Vagina (tissue), 2 donors: Measurements from ENCODE around the gene ATAD1. TPM values are rescaled to one million over a fixed set of nuclear protein-coding genes. Genes with fewer than 3 reads are reported as not detected.

Experiments used
- DNase-seq, 2 donors: peaks; one replicate each; pipeline ENCODE4 v3.0.0-alpha.2; 2017; ENCODE audit errors: extremely low spot score in 2 of 2
- H3K27ac ChIP-seq: fragments of 200-600 bp; sonication (generic); one replicate; pipeline ENCODE4 v1.5.1; 2019
- H3K27me3 ChIP-seq: fragments of 200-600 bp; sonication (generic); one replicate; pipeline ENCODE4 v1.5.1; 2019
- H3K36me3 ChIP-seq, 2 donors: fragments of 200-600 bp; sonication (generic); one replicate each; pipeline ENCODE4 v1.5.1; 2017 to 2019
- H3K4me1 ChIP-seq: fragments of 200-600 bp; sonication (generic); one replicate; pipeline ENCODE4 v1.5.1; 2019
- H3K4me3 ChIP-seq, 2 donors: fragments of 200-600 bp; sonication (generic); 1 replicate in 1 of 2; 2 replicates in 1 of 2; pipeline ENCODE4 v1.5.1; 2016 to 2019
- H3K9me3 ChIP-seq: fragments of 200-600 bp; sonication (generic); one replicate; pipeline ENCODE4 v1.5.1; 2019
- CTCF ChIP-seq, 3 experiments: fragments of 450-650 bp in 2 of 3; fragments of 200-600 bp in 1 of 3; sonication (generic) in 1 of 3; IDR thresholded peaks; one replicate each; pipeline ENCODE4 v1.5.1; 2017 to 2019; ENCODE audit warnings: antibody characterized with exemption in 3 of 3, mild to moderate bottlenecking in 2 of 3, moderate library complexity in 2 of 3
- POLR2A ChIP-seq, 2 donors: fragments of 450-650 bp; IDR thresholded peaks; one replicate each; pipeline ENCODE4 v1.6.1; 2017; ENCODE audit warnings: antibody characterized with exemption in 2 of 2, mild to moderate bottlenecking in 2 of 2, moderate library complexity in 2 of 2
- POLR2AphosphoS5 ChIP-seq, 2 donors: sonication (generic); formaldehyde crosslinking; IDR thresholded peaks; one replicate each; pipeline ENCODE4 v1.9.0; 2017; ENCODE audit warnings: antibody characterized with exemption in 2 of 2, mild to moderate bottlenecking in 2 of 2, low read depth in 1 of 2; ENCODE audit not compliant: insufficient read depth in 1 of 2
- intact Hi-C: fragments of 100-400 bp; cut with DNase I; formaldehyde crosslinking; loops from one replicate; pipeline ENCODE4 v1.15.1; 2023
- total RNA-seq: library from RNA; depleted of rRNA; stranded (reverse); fragments of >200 nt; gene quantifications from one replicate; pipeline ENCODE4 v1.2.3, GENCODE V29; 2016

Gene ATAD1
- total RNA-seq, 1 donor from 2014 or later: 44.7 TPM

DNA sequence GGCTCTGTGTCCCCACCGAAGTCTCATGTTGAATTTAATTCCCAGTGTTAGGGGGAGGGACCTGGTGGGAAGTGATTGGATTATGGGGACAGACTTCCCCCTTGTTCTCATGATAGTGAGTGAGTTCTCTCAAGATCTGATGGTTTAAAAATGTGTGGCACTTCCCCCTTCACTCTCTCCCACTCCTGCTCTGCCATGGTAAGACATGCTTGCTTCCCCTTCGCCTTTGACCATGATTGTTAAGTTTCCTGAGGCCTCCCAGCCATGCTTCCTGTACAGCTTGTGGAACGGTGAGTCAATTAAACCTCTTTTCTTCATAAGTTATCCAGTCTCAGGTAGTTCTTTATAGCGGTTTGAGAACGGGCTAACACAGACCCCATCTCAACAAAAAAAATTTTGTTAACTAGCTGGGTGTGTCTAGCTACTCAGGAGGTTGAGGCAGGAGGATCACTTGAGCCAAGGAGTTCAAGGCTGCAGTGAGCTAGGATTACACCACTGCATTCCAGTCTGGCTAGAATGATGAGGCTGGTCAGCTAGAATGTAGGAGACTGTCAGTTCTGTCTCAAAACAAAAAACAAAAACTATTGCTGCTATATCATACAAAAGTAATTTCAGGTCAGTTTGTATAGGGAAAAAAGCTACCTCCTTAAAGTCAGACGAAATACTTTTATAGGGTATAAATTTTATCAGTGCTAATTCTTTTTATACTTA is 57.7 kb downstream of the ATAD1 start:
- Histone ChIP-seq H3K9me3 (no peaks in the 10 kb centered on the region), H3K4me3 (no peak overlapping the region), H3K4me1 (no peaks in the 10 kb centered on the region), H3K27me3 (no peaks in the 10 kb centered on the region), H3K27ac (no peak overlapping the region), H3K36me3 (peaks cover 0 to 22% of the 10 kb centered on the region in 2 donors)
- intact Hi-C loops: no loop called here
- no peak for DNase-seq
- TF ChIP-seq POLR2A (IDR thresholded peaks at IDR 0.05): no peak
- no peak for TF ChIP-seq POLR2AphosphoS5 (IDR thresholded peaks at IDR 0.05; ENCODE audit: insufficient read depth in 1 of 2, low read depth in 1 of 2)
- TF ChIP-seq CTCF (IDR thresholded peaks at IDR 0.05): no peak

DNA sequence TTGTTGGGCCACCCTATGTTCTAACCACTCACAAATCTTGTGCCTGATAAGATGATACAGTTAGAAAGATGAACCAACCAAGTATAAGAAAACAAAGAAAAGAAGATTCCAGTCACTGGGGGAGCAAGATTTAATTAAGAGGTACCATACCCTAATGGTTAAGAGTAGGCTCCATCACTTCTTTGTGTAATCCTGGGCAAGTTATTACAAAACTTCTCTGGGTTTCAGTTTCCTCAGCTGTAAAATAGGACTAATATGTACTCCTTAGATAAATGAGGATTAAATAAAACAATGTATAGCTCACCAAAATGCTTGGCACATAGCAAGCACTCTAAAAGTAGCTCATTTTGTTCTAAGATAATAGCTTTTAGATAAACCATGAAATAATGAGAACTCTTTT is 58.5 kb downstream of the ATAD1 start:
- Histone ChIP-seq H3K27ac (no peak overlapping the region), H3K27me3 (no peaks in the 10 kb centered on the region), H3K36me3 (peaks cover 0 to 24% of the 10 kb centered on the region in 2 donors), H3K4me3 (no peak overlapping the region), H3K4me1 (no peaks in the 10 kb centered on the region), H3K9me3 (no peaks in the 10 kb centered on the region)
- no peak for DNase-seq
- intact Hi-C loops: no loop called here
- TF ChIP-seq CTCF (IDR thresholded peaks at IDR 0.05) (no peak), POLR2AphosphoS5 (IDR thresholded peaks at IDR 0.05; ENCODE audit: insufficient read depth in 1 of 2, low read depth in 1 of 2) (no peak), POLR2A (IDR thresholded peaks at IDR 0.05) (no peak)

DNA sequence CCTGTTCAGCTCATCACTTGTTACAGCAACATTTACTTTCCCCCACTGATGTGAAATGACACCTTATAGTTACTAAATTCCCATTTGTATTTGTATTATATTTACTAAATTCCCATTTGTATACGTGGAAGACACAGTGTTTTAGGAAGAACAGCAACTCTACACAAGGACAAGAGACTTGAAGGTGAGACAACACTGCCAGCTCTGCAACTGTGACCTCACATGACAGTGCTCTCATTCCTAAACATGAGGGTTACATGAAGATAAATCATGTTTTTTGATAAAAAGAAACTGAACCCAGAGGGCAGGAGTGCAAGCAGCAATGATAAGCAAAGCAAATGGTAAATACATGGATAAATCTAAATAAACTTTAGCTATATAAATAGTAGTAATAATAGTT is 60.3 kb downstream of the ATAD1 start:
- no peak for DNase-seq
- TF ChIP-seq CTCF (IDR thresholded peaks at IDR 0.05) (no peak), POLR2AphosphoS5 (IDR thresholded peaks at IDR 0.05; ENCODE audit: insufficient read depth in 1 of 2, low read depth in 1 of 2) (no peak), POLR2A (IDR thresholded peaks at IDR 0.05) (no peak)
- Histone ChIP-seq H3K27me3 (no peaks in the 10 kb centered on the region), H3K27ac (no peak overlapping the region), H3K4me1 (no peaks in the 10 kb centered on the region), H3K36me3 (peaks cover 0 to 30% of the 10 kb centered on the region in 2 donors), H3K9me3 (no peaks in the 10 kb centered on the region), H3K4me3 (no peak overlapping the region)
- intact Hi-C loops: no loop called here

DNA sequence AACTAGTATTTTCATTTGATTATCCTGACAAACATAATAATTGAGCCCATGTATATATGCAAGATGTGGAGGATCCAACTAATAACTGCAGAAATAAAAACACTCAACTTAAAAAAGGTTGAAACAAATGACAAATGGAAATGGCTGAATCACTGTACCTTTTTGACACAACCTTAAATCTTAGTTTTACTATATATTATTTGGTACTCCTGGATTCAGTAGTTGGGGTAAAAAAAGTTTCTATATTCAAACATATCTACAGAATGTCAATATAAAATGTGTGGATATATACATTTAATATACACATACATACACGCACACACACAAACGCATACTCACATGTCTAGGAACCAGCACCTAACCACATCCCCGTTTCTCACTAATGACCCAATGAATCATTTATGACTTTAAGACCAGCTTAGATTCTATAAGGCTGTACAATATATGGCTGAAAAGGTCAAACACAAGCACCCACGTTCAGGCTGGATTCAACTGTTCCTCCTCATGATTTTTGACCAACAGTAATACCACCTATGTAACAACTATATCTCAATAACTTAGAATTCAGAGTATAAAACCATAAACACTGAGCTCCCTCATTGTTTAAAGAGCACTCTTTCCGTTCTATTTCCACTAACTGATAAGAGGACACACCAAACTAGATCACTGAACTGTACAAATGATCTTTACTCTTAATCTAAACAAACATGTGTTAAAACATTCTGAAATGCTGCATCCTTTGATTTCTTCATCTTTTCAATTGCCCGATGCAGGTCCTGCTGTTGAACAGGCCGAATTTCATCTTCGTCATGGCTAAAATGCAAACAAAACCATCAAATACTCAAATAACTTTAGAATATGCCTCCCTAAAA is 63.8 kb downstream of the ATAD1 start:
- H3K4me1 ChIP-seq: peaks cover 11% of the 10 kb centered on the region
- DNase-seq: no peak
- H3K36me3 ChIP-seq: peaks cover 0 to 25% of the 10 kb centered on the region in 2 donors
- no peak overlapping the region for H3K27ac ChIP-seq
- no peak for TF ChIP-seq POLR2A (IDR thresholded peaks at IDR 0.05)
- TF ChIP-seq CTCF (IDR thresholded peaks at IDR 0.05): no peak
- no peak for TF ChIP-seq POLR2AphosphoS5 (IDR thresholded peaks at IDR 0.05; ENCODE audit: insufficient read depth in 1 of 2, low read depth in 1 of 2)
- no peak overlapping the region for H3K4me3 ChIP-seq
- intact Hi-C loops: no loop called here
- no peaks in the 10 kb centered on the region for H3K9me3 ChIP-seq
- H3K27me3 ChIP-seq: no peaks in the 10 kb centered on the region
